ENCODE measurements around the gene KRT86. TPM values are rescaled to one million over a fixed set of nuclear protein-coding genes. Genes with fewer than 3 reads are reported as not detected.
"Not testable (repeated sequence)": the region's sequence is repeated elsewhere in the genome, so short reads cannot be mapped to it uniquely, and the experiment has no call there.

KRT86 gene
- polyA plus RNA-seq, 1 donor = 0.97 TPM

- no peak overlapping the region for H3K4me3 ChIP-seq (ENCODE audit: low read length)
- no peaks in the 10 kb centered on the region for H3K36me3 ChIP-seq (ENCODE audit: control insufficient read depth, insufficient read depth, low read length)
- no peak for DNase-seq
- no CpG with 5 or more reads among the region's 14 CpGs for WGBS (ENCODE audit: insufficient coverage, low lambda C conversion rate)
- H3K4me1 ChIP-seq (ENCODE audit: control insufficient read depth, insufficient read depth, low read length) = no peaks in the 10 kb centered on the region
- peaks cover 4% of the 10 kb centered on the region for H3K27me3 ChIP-seq (ENCODE audit: control insufficient read depth, insufficient read depth, low read length)
- H3K9me3 ChIP-seq (ENCODE audit: control insufficient read depth, low read depth, low read length) = peaks cover 3% of the 10 kb centered on the region
- H3K27ac ChIP-seq (ENCODE audit: low read length) = no peak overlapping the region
Observed at GRCh38 chr12:52341066-52341580, 66.7 kb downstream of the KRT86 start.

GRCh38 chr12:52342781-52343490, 68.5 kb downstream of the KRT86 start:
- no CpG with 5 or more reads among the region's 2 CpGs for WGBS (ENCODE audit: insufficient coverage, low lambda C conversion rate)
- H3K27me3 ChIP-seq (ENCODE audit: control insufficient read depth, insufficient read depth, low read length) = peaks cover 4% of the 10 kb centered on the region
- no peaks in the 10 kb centered on the region for H3K4me1 ChIP-seq (ENCODE audit: control insufficient read depth, insufficient read depth, low read length)
- DNase-seq = no peak
- H3K4me3 ChIP-seq (ENCODE audit: low read length) = no peak overlapping the region
- H3K9me3 ChIP-seq (ENCODE audit: control insufficient read depth, low read depth, low read length) = peaks cover 3% of the 10 kb centered on the region
- H3K27ac ChIP-seq (ENCODE audit: low read length) = no peak overlapping the region
- H3K36me3 ChIP-seq (ENCODE audit: control insufficient read depth, insufficient read depth, low read length) = no peaks in the 10 kb centered on the region

- H3K27ac ChIP-seq (ENCODE audit: low read length) = no peak overlapping the region
- no peaks in the 10 kb centered on the region for H3K27me3 ChIP-seq (ENCODE audit: control insufficient read depth, insufficient read depth, low read length)
- H3K36me3 ChIP-seq (ENCODE audit: control insufficient read depth, insufficient read depth, low read length) = no peaks in the 10 kb centered on the region
- H3K4me3 ChIP-seq (ENCODE audit: low read length) = no peak overlapping the region
- WGBS (ENCODE audit: insufficient coverage, low lambda C conversion rate) = no CpG with 5 or more reads among the region's 2 CpGs
- H3K4me1 ChIP-seq (ENCODE audit: control insufficient read depth, insufficient read depth, low read length) = no peaks in the 10 kb centered on the region
- no peak for DNase-seq
- H3K9me3 ChIP-seq (ENCODE audit: control insufficient read depth, low read depth, low read length) = peaks cover 3% of the 10 kb centered on the region
Observed at GRCh38 chr12:52343550-52343949, 69.1 kb downstream of the KRT86 start.

- H3K4me3 ChIP-seq (ENCODE audit: low read length) = no peak overlapping the region
- no peak for DNase-seq
- no peaks in the 10 kb centered on the region for H3K4me1 ChIP-seq (ENCODE audit: control insufficient read depth, insufficient read depth, low read length)
- no peaks in the 10 kb centered on the region for H3K36me3 ChIP-seq (ENCODE audit: control insufficient read depth, insufficient read depth, low read length)
- H3K9me3 ChIP-seq (ENCODE audit: control insufficient read depth, low read depth, low read length) = peaks cover 3% of the 10 kb centered on the region
- no peaks in the 10 kb centered on the region for H3K27me3 ChIP-seq (ENCODE audit: control insufficient read depth, insufficient read depth, low read length)
- no peak overlapping the region for H3K27ac ChIP-seq (ENCODE audit: low read length)
- no CpG with 5 or more reads among the region's 12 CpGs for WGBS (ENCODE audit: insufficient coverage, low lambda C conversion rate)
Observed at GRCh38 chr12:52344111-52344510, 69.7 kb downstream of the KRT86 start.

- not testable (repeated sequence) for H3K27ac ChIP-seq (ENCODE audit: low read length); DNase-seq; H3K27me3 ChIP-seq (ENCODE audit: control insufficient read depth, insufficient read depth, low read length); H3K9me3 ChIP-seq (ENCODE audit: control insufficient read depth, low read depth, low read length); H3K4me1 ChIP-seq (ENCODE audit: control insufficient read depth, insufficient read depth, low read length); H3K36me3 ChIP-seq (ENCODE audit: control insufficient read depth, insufficient read depth, low read length); H3K4me3 ChIP-seq (ENCODE audit: low read length)
- no CpG with 5 or more reads among the region's 8 CpGs for WGBS (ENCODE audit: insufficient coverage, low lambda C conversion rate)
Observed at GRCh38 chr12:52345041-52345440, 70.6 kb downstream of the KRT86 start.

- DNase-seq = peak in 1 of 2 donors; percentile 23
- no peaks in the 10 kb centered on the region for H3K36me3 ChIP-seq (ENCODE audit: control insufficient read depth, insufficient read depth, low read length)
- H3K9me3 ChIP-seq (ENCODE audit: control insufficient read depth, low read depth, low read length) = peaks cover 3% of the 10 kb centered on the region
- no peak overlapping the region for H3K4me3 ChIP-seq (ENCODE audit: low read length)
- H3K27ac ChIP-seq (ENCODE audit: low read length) = no peak overlapping the region
- WGBS (ENCODE audit: insufficient coverage, low lambda C conversion rate) = no CpG with 5 or more reads among the region's 4 CpGs
- H3K27me3 ChIP-seq (ENCODE audit: control insufficient read depth, insufficient read depth, low read length) = no peaks in the 10 kb centered on the region
- H3K4me1 ChIP-seq (ENCODE audit: control insufficient read depth, insufficient read depth, low read length) = no peaks in the 10 kb centered on the region
Observed at GRCh38 chr12:52346593-52346992, 72.1 kb downstream of the KRT86 start.

GRCh38 chr12:52347016-52347415, 72.6 kb downstream of the KRT86 start:
- H3K27ac ChIP-seq (ENCODE audit: low read length) = no peak overlapping the region
- DNase-seq = peak; percentile 27 to 73
- H3K36me3 ChIP-seq (ENCODE audit: control insufficient read depth, insufficient read depth, low read length) = no peaks in the 10 kb centered on the region
- WGBS (ENCODE audit: insufficient coverage, low lambda C conversion rate) = no CpG with 5 or more reads among the region's 9 CpGs
- H3K4me3 ChIP-seq (ENCODE audit: low read length) = no peak overlapping the region
- H3K9me3 ChIP-seq (ENCODE audit: control insufficient read depth, low read depth, low read length) = peaks cover 3% of the 10 kb centered on the region
- no peaks in the 10 kb centered on the region for H3K4me1 ChIP-seq (ENCODE audit: control insufficient read depth, insufficient read depth, low read length)
- no peaks in the 10 kb centered on the region for H3K27me3 ChIP-seq (ENCODE audit: control insufficient read depth, insufficient read depth, low read length)

- no peaks in the 10 kb centered on the region for H3K4me1 ChIP-seq (ENCODE audit: control insufficient read depth, insufficient read depth, low read length)
Observed at GRCh38 chr12:52347551-52348510, 73.4 kb downstream of the KRT86 start.

GRCh38 chr12:52349196-52349595, 74.8 kb downstream of the KRT86 start:
- Histone ChIP-seq H3K27me3 (ENCODE audit: control insufficient read depth, insufficient read depth, low read length) (peaks cover 3% of the 10 kb centered on the region), H3K27ac (ENCODE audit: low read length) (no peak overlapping the region), H3K36me3 (ENCODE audit: control insufficient read depth, insufficient read depth, low read length) (no peaks in the 10 kb centered on the region), H3K9me3 (ENCODE audit: control insufficient read depth, low read depth, low read length) (peaks cover under 1% of the 10 kb centered on the region), H3K4me3 (ENCODE audit: low read length) (no peak overlapping the region), H3K4me1 (ENCODE audit: control insufficient read depth, insufficient read depth, low read length) (no peaks in the 10 kb centered on the region)
- no peak for DNase-seq
- no CpG with 5 or more reads among the region's 6 CpGs for WGBS (ENCODE audit: insufficient coverage, low lambda C conversion rate)

More at GRCh38 chr12:52347551-52348510, 73.4 kb downstream of the KRT86 start:
- H3K9me3 ChIP-seq (ENCODE audit: control insufficient read depth, low read depth, low read length) = peaks cover 3% of the 10 kb centered on the region
- WGBS (ENCODE audit: insufficient coverage, low lambda C conversion rate) = no CpG with 5 or more reads among the region's 16 CpGs
- H3K36me3 ChIP-seq (ENCODE audit: control insufficient read depth, insufficient read depth, low read length) = no peaks in the 10 kb centered on the region
- peaks cover under 1% of the 10 kb centered on the region for H3K27me3 ChIP-seq (ENCODE audit: control insufficient read depth, insufficient read depth, low read length)
- H3K27ac ChIP-seq (ENCODE audit: low read length) = no peak overlapping the region
- no peak for DNase-seq
- no peak overlapping the region for H3K4me3 ChIP-seq (ENCODE audit: low read length)

- Histone ChIP-seq H3K9me3 (ENCODE audit: control insufficient read depth, low read depth, low read length) (no peaks in the 10 kb centered on the region), H3K4me1 (ENCODE audit: control insufficient read depth, insufficient read depth, low read length) (no peaks in the 10 kb centered on the region), H3K27me3 (ENCODE audit: control insufficient read depth, insufficient read depth, low read length) (peaks cover 3% of the 10 kb centered on the region), H3K27ac (ENCODE audit: low read length) (no peak overlapping the region), H3K36me3 (ENCODE audit: control insufficient read depth, insufficient read depth, low read length) (no peaks in the 10 kb centered on the region), H3K4me3 (ENCODE audit: low read length) (no peak overlapping the region)
- no peak for DNase-seq
- WGBS (ENCODE audit: insufficient coverage, low lambda C conversion rate) = no CpG with 5 or more reads among the region's 8 CpGs
Observed at GRCh38 chr12:52350021-52350620, 75.7 kb downstream of the KRT86 start.
